Astrocyte (in vitro differentiated cells and primary cell): Measurements from ENCODE around the gene CHD6. TPM values are rescaled to one million over a fixed set of nuclear protein-coding genes. Genes with fewer than 3 reads are reported as not detected.

Experiments used
- DNase-seq: peaks from one replicate; pipeline ENCODE4 v3.0.0-alpha.2; 2010; ENCODE audit warnings: low read depth
- FAIRE-seq: peaks from 2 replicates; lab custom pipeline; 2011; peaks lifted over from hg19 to GRCh38; lab: Jason Lieb, UNC
- H2AFZ ChIP-seq: 2 replicates; pipeline ENCODE4 v1.6.0; 2012; ENCODE audit warnings: low read depth, low read length, inconsistent platforms
- H3K27ac ChIP-seq: 2 replicates; pipeline ENCODE4 v1.5.1; 2011; ENCODE audit warnings: low read depth, low read length, inconsistent platforms
- H3K27me3 ChIP-seq: 2 replicates; pipeline ENCODE4 v1.6.0; 2011; ENCODE audit warnings: low read length, inconsistent platforms; ENCODE audit not compliant: insufficient read depth
- H3K36me3 ChIP-seq: 2 replicates; pipeline ENCODE4 v1.5.1; 2011; ENCODE audit warnings: low read length, inconsistent platforms; ENCODE audit not compliant: insufficient read depth
- H3K4me1 ChIP-seq: 2 replicates; pipeline ENCODE4 v1.5.1; 2011; ENCODE audit warnings: low read length, inconsistent platforms; ENCODE audit not compliant: insufficient read depth
- H3K4me2 ChIP-seq: 2 replicates; pipeline ENCODE4 v1.6.0; 2012; ENCODE audit warnings: low read length, inconsistent platforms
- H3K4me3 ChIP-seq: 2 replicates; pipeline ENCODE4 v1.5.1; 2011; ENCODE audit warnings: low read depth, mild to moderate bottlenecking, low read length, inconsistent platforms; ENCODE audit not compliant: insufficient read depth
- H3K79me2 ChIP-seq: 2 replicates; pipeline ENCODE4 v1.6.0; 2012; ENCODE audit warnings: mild to moderate bottlenecking, low read length, inconsistent platforms; ENCODE audit not compliant: insufficient read depth
- H3K9ac ChIP-seq: 2 replicates; pipeline ENCODE4 v1.6.0; 2012; ENCODE audit warnings: mild to moderate bottlenecking, low read length, inconsistent platforms
- H3K9me3 ChIP-seq: 2 replicates; pipeline ENCODE4 v1.5.1; 2012; ENCODE audit warnings: low read depth, mild to moderate bottlenecking, low read length, inconsistent platforms; ENCODE audit not compliant: insufficient read depth
- H4K20me1 ChIP-seq: 2 replicates; pipeline ENCODE4 v1.6.0; 2012; ENCODE audit warnings: low read length, inconsistent platforms; ENCODE audit not compliant: insufficient read depth
- H3K27ac Mint-ChIP-seq: one replicate; pipeline ENCODE4 v1.8.0; 2021; ENCODE audit warnings: mild to moderate bottlenecking, mixed read lengths; ENCODE audit not compliant: unreplicated experiment
- H3K27me3 Mint-ChIP-seq: one replicate; pipeline ENCODE4 v1.8.0; 2021; ENCODE audit warnings: low read depth, mixed read lengths; ENCODE audit not compliant: unreplicated experiment
- H3K36me3 Mint-ChIP-seq: one replicate; pipeline ENCODE4 v1.8.0; 2021; ENCODE audit warnings: low read depth, mixed read lengths; ENCODE audit not compliant: unreplicated experiment
- H3K4me1 Mint-ChIP-seq: one replicate; pipeline ENCODE4 v1.8.0; 2021; ENCODE audit warnings: low read depth, mixed read lengths; ENCODE audit not compliant: unreplicated experiment
- H3K4me3 Mint-ChIP-seq: one replicate; pipeline ENCODE4 v1.8.0; 2021; ENCODE audit warnings: mild to moderate bottlenecking, moderate library complexity, mixed read lengths; ENCODE audit not compliant: unreplicated experiment
- H3K9me3 Mint-ChIP-seq: one replicate; pipeline ENCODE4 v1.8.0; 2021; ENCODE audit warnings: mild to moderate bottlenecking, mixed read lengths; ENCODE audit not compliant: unreplicated experiment
- CTCF ChIP-seq: IDR thresholded peaks from 2 replicates; pipeline ENCODE4 v1.5.1; 2011; ENCODE audit warnings: low read depth, mild to moderate bottlenecking, inconsistent platforms, low read length, moderate library complexity; ENCODE audit not compliant: insufficient read depth
- EZH2 ChIP-seq: IDR thresholded peaks from 2 replicates; pipeline ENCODE4 v1.6.1; 2012; ENCODE audit warnings: mild to moderate bottlenecking, low read length, inconsistent platforms; ENCODE audit not compliant: insufficient read depth
- total RNA-seq: library from RNA; stranded (reverse); gene quantifications from 2 replicates; pipeline ENCODE4 v1.2.1, GENCODE V29; 2021

The CHD6 gene
- total RNA-seq, 1 donor from 2014 or later = 44.7 TPM

GRCh38 chr20:41546535-41546934 is 71.6 kb downstream of the CHD6 start:
- FAIRE-seq (no peak), DNase-seq (no peak)
- peaks cover 43% of the 10 kb centered on the region for H4K20me1 ChIP-seq
- H3K27me3 Mint-ChIP-seq = no peaks in the 10 kb centered on the region
- H3K4me1 ChIP-seq = no peaks in the 10 kb centered on the region
- H3K4me3 ChIP-seq = no peak overlapping the region
- no peak overlapping the region for H3K4me3 Mint-ChIP-seq
- peaks cover 5% of the 10 kb centered on the region for H3K36me3 Mint-ChIP-seq
- H3K9me3 Mint-ChIP-seq = no peaks in the 10 kb centered on the region
- peaks cover 31% of the 10 kb centered on the region for H3K79me2 ChIP-seq
- H2AFZ ChIP-seq = no peak overlapping the region
- H3K36me3 ChIP-seq = no peaks in the 10 kb centered on the region
- no peaks in the 10 kb centered on the region for H3K4me1 Mint-ChIP-seq
- no peak overlapping the region for H3K27ac Mint-ChIP-seq
- no peak overlapping the region for H3K4me2 ChIP-seq
- no peak overlapping the region for H3K27ac ChIP-seq
- H3K27me3 ChIP-seq = no peaks in the 10 kb centered on the region
- TF ChIP-seq CTCF (no peak), EZH2 (no peak)
- no peak overlapping the region for H3K9ac ChIP-seq
- H3K9me3 ChIP-seq = no peaks in the 10 kb centered on the region

- H3K9me3 Mint-ChIP-seq = no peaks in the 10 kb centered on the region
These were observed 73.7 kb downstream of the CHD6 start for GRCh38 chr20:41544472-41544871.

More at GRCh38 chr20:41544472-41544871, 73.7 kb downstream of the CHD6 start:
- H3K4me1 ChIP-seq = no peaks in the 10 kb centered on the region
- Mint-ChIP-seq H3K4me3 (no peak overlapping the region), H3K27ac (no peak overlapping the region), H3K27me3 (no peaks in the 10 kb centered on the region), H3K4me1 (no peaks in the 10 kb centered on the region), H3K36me3 (no peaks in the 10 kb centered on the region)
- H3K9me3 ChIP-seq = no peaks in the 10 kb centered on the region
- H2AFZ ChIP-seq = no peak overlapping the region
- TF ChIP-seq CTCF (no peak), EZH2 (no peak)
- FAIRE-seq = no peak
- H4K20me1 ChIP-seq = peaks cover 31% of the 10 kb centered on the region
- H3K27ac ChIP-seq = no peak overlapping the region
- H3K36me3 ChIP-seq = no peaks in the 10 kb centered on the region
- no peak for DNase-seq
- no peak overlapping the region for H3K4me3 ChIP-seq
- no peaks in the 10 kb centered on the region for H3K27me3 ChIP-seq
- H3K9ac ChIP-seq = no peak overlapping the region
- peaks cover 22% of the 10 kb centered on the region for H3K79me2 ChIP-seq
- no peak overlapping the region for H3K4me2 ChIP-seq
